Pancreas (tissue), 10 donors: Measurements from ENCODE around the gene SLC8A2. TPM values are rescaled to one million over a fixed set of nuclear protein-coding genes. Genes with fewer than 3 reads are reported as not detected.

ENCODE experiments used
- ATAC-seq, 4 donors: fragments of 200-7000 bp; cut with Tn5 transposase; one replicate each; pipeline versions ENCODE4 v1.8.0 to v1.9.1; 2020; ENCODE audit warnings: mild to moderate bottlenecking in 4 of 4, moderate library complexity in 4 of 4
- DNase-seq, 6 donors: peaks; one replicate each; pipeline ENCODE4 v3.0.0-alpha.2; 2020
- FAIRE-seq: peaks from 2 replicates; lab custom pipeline; 2012; peaks lifted over from hg19 to GRCh38; lab: Jason Lieb, UNC
- H3K27ac ChIP-seq, 4 donors: fragments of 200-600 bp; sonication (generic); 1 replicate in 3 of 4; 2 replicates in 1 of 4; pipeline versions ENCODE4 v1.5.0 to v1.8.0; 2020
- H3K27me3 ChIP-seq, 4 donors: fragments of 200-600 bp; one replicate each; pipeline ENCODE4 v1.8.0; 2021
- H3K36me3 ChIP-seq, 3 donors: fragments of 200-600 bp; sonication (generic) in 1 of 3; one replicate each; pipeline versions ENCODE4 v1.5.0 to v1.8.0; 2020 to 2021
- H3K4me1 ChIP-seq, 3 donors: fragments of 200-600 bp; one replicate each; pipeline ENCODE4 v1.8.0; 2021
- H3K4me3 ChIP-seq, 4 donors: fragments of 200-600 bp; sonication (generic) in 2 of 4; one replicate each; pipeline versions ENCODE4 v1.5.0 to v1.8.0; 2020 to 2021
- H3K9me3 ChIP-seq, 4 donors: fragments of 200-600 bp; one replicate each; pipeline ENCODE4 v1.8.0; 2021
- CTCF ChIP-seq, 4 donors: fragments of 200-600 bp; sonication (generic) in 3 of 4; IDR thresholded peaks; one replicate each; pipeline versions ENCODE4 v1.5.0 to v1.8.0; 2021; ENCODE audit warnings: antibody characterized with exemption in 4 of 4
- WGBS, 2 donors: extraction: QIAGEN DNeasy Blood & Tissue Kit; methylation state at CpG; one replicate each; pipeline ENCODE4 v1.1.7; 2013; 5-methylcytosine and 5-hydroxymethylcytosine counted together
- intact Hi-C, 3 donors: fragments of 100-400 bp; cut with DNase I; formaldehyde crosslinking; loops; one replicate each; pipeline versions ENCODE4 v1.11.1 to v1.14.2; 2022
- polyA plus RNA-seq, 2 donors: library from polyadenylated mRNA; stranded (reverse); fragments of 200-250 nt; gene quantifications; one replicate each; pipeline ENCODE4 v1.2.3, GENCODE V29; 2013
- total RNA-seq, 6 donors: library from RNA; stranded (reverse); fragmentation: NEBNext Ultra II Directional in 4 of 6; extraction: Animal tissue kit (Norgen Biotek cat#: 25700) in 4 of 6; gene quantifications; one replicate each; pipeline versions ENCODE4 v1.2.1 to v1.2.4, GENCODE V29; 2021 to 2023
- donor health status: healthy with polysubstance abuse.
- donor health status: DM: no; HTN: no; CAD: no; lungs with moderate emphysema.
- donor health status: DM: no; HTN: no; CAD: no.
- donor health status: control.
- donor health status: control.
- donor health status: Bipolar disorder and iron deficiency.
- donor health status: DM: yes; HTN: yes; CAD: no.
- donor health status: DM: no; HTN: no; CAD: no.
- donor health status: DM: no; HTN: no; CAD: no.
- donor health status: DM: yes; HTN: yes; CAD: no.

Gene SLC8A2
- total and polyA plus RNA-seq, 8 donors: 2.6 to 8.3 (median 6.3) TPM

DNA sequence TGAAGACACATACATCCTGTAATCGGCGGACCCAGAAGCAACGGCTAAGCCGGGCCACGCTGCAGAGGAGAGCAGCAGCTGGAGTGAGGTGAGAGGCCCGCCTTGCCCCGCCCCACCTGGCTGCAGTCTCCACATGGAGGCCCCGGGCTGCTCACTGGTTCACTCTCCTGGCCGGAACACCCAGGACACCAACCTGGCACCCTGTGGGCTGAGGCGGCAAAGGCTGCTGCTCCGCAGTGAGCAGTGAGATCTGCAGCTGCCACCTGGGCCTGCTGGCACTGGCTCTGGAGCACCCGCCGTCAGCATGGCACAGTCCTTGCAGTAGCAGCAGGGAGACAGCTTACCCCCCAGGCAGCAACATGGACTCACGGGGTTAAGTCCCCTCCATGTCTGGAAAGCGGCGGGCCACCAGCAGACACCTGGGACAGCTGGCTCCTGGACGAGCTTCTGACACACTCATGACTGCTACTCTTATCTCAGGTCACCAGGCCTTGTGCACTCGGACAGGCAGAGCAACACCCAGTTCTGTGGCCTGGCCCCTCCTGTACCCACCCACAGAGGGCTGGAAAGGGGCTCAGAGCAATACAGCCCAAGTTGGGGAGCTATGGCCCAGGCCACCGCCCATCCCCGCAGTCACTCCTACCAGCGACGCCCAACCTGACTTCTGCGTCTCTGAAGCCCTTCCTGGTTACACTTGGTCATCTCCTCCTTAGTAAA is 25.5 kb upstream of the SLC8A2 start:
- Histone ChIP-seq H3K4me3 (no peak overlapping the region), H3K9me3 (no peaks in the 10 kb centered on the region), H3K36me3 (peaks cover 2 to 40% (median 14%) of the 10 kb centered on the region in 3 donors), H3K27me3 (no peaks in the 10 kb centered on the region), H3K27ac (no peak overlapping the region), H3K4me1 (no peaks in the 10 kb centered on the region)
- intact Hi-C loops: no loop called here
- FAIRE-seq (no peak), ATAC-seq (peak in 3 of 4 donors; percentile 44 to 65 (median 58)), DNase-seq (peak in 2 of 6 donors; percentile 59 to 69)
- no peak for TF ChIP-seq CTCF (IDR thresholded peaks at IDR 0.05)
- WGBS, 2 donors: 65 to 80% methylated on average over 23 of the region's 23 CpGs

GRCh38 chr19:47495478-47496372 is 24.0 kb upstream of the SLC8A2 start:
- 55 to 61% methylated on average over 17 of the region's 17 CpGs for WGBS, 2 donors
- no peaks in the 10 kb centered on the region for H3K9me3 ChIP-seq
- peak in 1 of 6 donors; percentile 35 for DNase-seq

DNA sequence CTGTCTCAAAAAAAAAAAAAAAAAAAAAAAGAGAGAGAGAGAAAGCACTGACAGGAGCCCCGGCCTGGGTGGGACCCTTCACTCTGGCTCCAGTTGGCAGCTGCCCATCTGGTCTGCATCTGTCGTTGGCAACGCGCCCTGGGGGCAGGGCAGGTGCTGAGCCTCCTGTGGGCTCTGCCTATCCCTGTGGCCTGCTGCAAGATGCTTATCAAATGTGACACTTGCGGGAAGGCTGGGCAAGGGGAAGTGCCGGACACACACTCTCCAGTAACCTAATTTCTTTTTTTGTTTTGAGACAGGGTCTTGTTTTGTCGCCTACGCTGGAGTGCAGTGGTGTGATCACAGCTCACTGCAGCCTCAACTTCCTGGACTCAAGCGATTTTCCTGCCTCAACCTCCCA is 23.0 kb upstream of the SLC8A2 start:
- Histone ChIP-seq H3K4me3 (no peak overlapping the region), H3K9me3 (no peaks in the 10 kb centered on the region), H3K36me3 (peaks cover 2 to 49% (median 16%) of the 10 kb centered on the region in 3 donors), H3K27me3 (no peaks in the 10 kb centered on the region), H3K4me1 (no peaks in the 10 kb centered on the region), H3K27ac (no peak overlapping the region)
- no peak for ATAC-seq
- WGBS, 2 donors: 66 to 70% methylated on average over 9 of the region's 9 CpGs
- intact Hi-C loops: no loop called here
- peak in 1 of 6 donors; percentile 74 for DNase-seq
- TF ChIP-seq CTCF (IDR thresholded peaks at IDR 0.05): no peak
- FAIRE-seq: no peak

More at GRCh38 chr19:47495478-47496372, 24.0 kb upstream of the SLC8A2 start:
- no peaks in the 10 kb centered on the region for H3K27me3 ChIP-seq
- no peak overlapping the region for H3K4me3 ChIP-seq
- TF ChIP-seq CTCF (IDR thresholded peaks at IDR 0.05): no peak
- H3K36me3 ChIP-seq: peaks cover 2 to 54% (median 21%) of the 10 kb centered on the region in 3 donors
- FAIRE-seq (no peak), ATAC-seq (no peak)
- intact Hi-C loops: no loop called here
- no peak overlapping the region for H3K27ac ChIP-seq
- no peaks in the 10 kb centered on the region for H3K4me1 ChIP-seq

GRCh38 chr19:47494211-47494547 is 22.5 kb upstream of the SLC8A2 start:
- FAIRE-seq: no peak
- no peak for TF ChIP-seq CTCF (IDR thresholded peaks at IDR 0.05)

More at GRCh38 chr19:47494211-47494547, 22.5 kb upstream of the SLC8A2 start:
- peaks cover 2 to 54% (median 16%) of the 10 kb centered on the region in 3 donors for H3K36me3 ChIP-seq
- ATAC-seq (no peak), DNase-seq (peak in 1 of 6 donors; percentile 23)
- WGBS, 2 donors: 91% methylated on average over 5 of the region's 5 CpGs
- H3K27ac ChIP-seq: no peak overlapping the region
- H3K4me3 ChIP-seq: no peak overlapping the region
- intact Hi-C loops: no loop called here
- no peaks in the 10 kb centered on the region for H3K4me1 ChIP-seq
- H3K27me3 ChIP-seq: no peaks in the 10 kb centered on the region
- H3K9me3 ChIP-seq: no peaks in the 10 kb centered on the region
